ENCODE results near the gene RBMS1. TPM values are rescaled to one million over a fixed set of nuclear protein-coding genes. Genes with fewer than 3 reads are reported as not detected.

RBMS1 gene
- total RNA-seq, 1 donor from 2014 or later = 54.7 TPM

GRCh38 chr2:160278101-160278878 is 215.3 kb downstream of the RBMS1 start:
- no peak for TF ChIP-seq CTCF (conservative IDR thresholded peaks at IDR 0.05; ENCODE audit: low read depth, low read length)
- DNase-seq (ENCODE audit: low read depth) = no peak
- H3K4me3 ChIP-seq (ENCODE audit: low read depth, low read length) = no peak overlapping the region

- no peak for TF ChIP-seq CTCF (conservative IDR thresholded peaks at IDR 0.05; ENCODE audit: low read depth, low read length)
- no peak for DNase-seq (ENCODE audit: low read depth)
- H3K4me3 ChIP-seq (ENCODE audit: low read depth, low read length) = no peak overlapping the region
These were observed 216.5 kb downstream of the RBMS1 start for GRCh38 chr2:160277151-160277550.

- no peak overlapping the region for H3K4me3 ChIP-seq (ENCODE audit: low read depth, low read length)
- no peak for DNase-seq (ENCODE audit: low read depth)
- TF ChIP-seq CTCF (conservative IDR thresholded peaks at IDR 0.05; ENCODE audit: low read depth, low read length) = peak; percentile 16
These were observed 218.0 kb downstream of the RBMS1 start for GRCh38 chr2:160275656-160276055.

GRCh38 chr2:160271171-160272086 is 222.2 kb downstream of the RBMS1 start:
- TF ChIP-seq CTCF (conservative IDR thresholded peaks at IDR 0.05; ENCODE audit: low read depth, low read length) = no peak
- no peak overlapping the region for H3K4me3 ChIP-seq (ENCODE audit: low read depth, low read length)
- DNase-seq (ENCODE audit: low read depth) = no peak

- H3K4me3 ChIP-seq (ENCODE audit: low read depth, low read length) = peak overlapping the region; percentile 43
- TF ChIP-seq CTCF (conservative IDR thresholded peaks at IDR 0.05; ENCODE audit: low read depth, low read length) = no peak
- no peak for DNase-seq (ENCODE audit: low read depth)
These were observed 223.0 kb downstream of the RBMS1 start for GRCh38 chr2:160270571-160271113.

- DNase-seq (ENCODE audit: low read depth) = no peak
- peak overlapping the region; percentile 43 for H3K4me3 ChIP-seq (ENCODE audit: low read depth, low read length)
- TF ChIP-seq CTCF (conservative IDR thresholded peaks at IDR 0.05; ENCODE audit: low read depth, low read length) = peak; percentile 66
These were observed 223.6 kb downstream of the RBMS1 start for GRCh38 chr2:160269803-160270570.

Data from epithelial cell of proximal tubule (primary cell).